PC-9 (cell line): ENCODE results near the gene KLHL35.

Experiments
- EZH2 ChIP-seq: fragments of 200-600 bp; sonication (generic); IDR thresholded peaks from 2 replicates; pipeline ENCODE4 v1.8.0; 2017; ENCODE audit warnings: antibody characterized with exemption, low read depth
- TF ChIP-seq, protein P1 (sequence below): fragments of 200-600 bp; sonication (generic); conservative IDR thresholded peaks from 2 replicates; pipeline ENCODE4 v1.6.1; 2017; ENCODE audit warnings: mixed run types, antibody characterized with exemption, mild to moderate bottlenecking, moderate library complexity

GRCh38 chr11:75434051-75434450 is 1.0 kb upstream of the KLHL35 start:
- TF ChIP-seq, protein P1, sequence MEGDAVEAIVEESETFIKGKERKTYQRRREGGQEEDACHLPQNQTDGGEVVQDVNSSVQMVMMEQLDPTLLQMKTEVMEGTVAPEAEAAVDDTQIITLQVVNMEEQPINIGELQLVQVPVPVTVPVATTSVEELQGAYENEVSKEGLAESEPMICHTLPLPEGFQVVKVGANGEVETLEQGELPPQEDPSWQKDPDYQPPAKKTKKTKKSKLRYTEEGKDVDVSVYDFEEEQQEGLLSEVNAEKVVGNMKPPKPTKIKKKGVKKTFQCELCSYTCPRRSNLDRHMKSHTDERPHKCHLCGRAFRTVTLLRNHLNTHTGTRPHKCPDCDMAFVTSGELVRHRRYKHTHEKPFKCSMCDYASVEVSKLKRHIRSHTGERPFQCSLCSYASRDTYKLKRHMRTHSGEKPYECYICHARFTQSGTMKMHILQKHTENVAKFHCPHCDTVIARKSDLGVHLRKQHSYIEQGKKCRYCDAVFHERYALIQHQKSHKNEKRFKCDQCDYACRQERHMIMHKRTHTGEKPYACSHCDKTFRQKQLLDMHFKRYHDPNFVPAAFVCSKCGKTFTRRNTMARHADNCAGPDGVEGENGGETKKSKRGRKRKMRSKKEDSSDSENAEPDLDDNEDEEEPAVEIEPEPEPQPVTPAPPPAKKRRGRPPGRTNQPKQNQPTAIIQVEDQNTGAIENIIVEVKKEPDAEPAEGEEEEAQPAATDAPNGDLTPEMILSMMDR: no peak
- no peak for TF ChIP-seq EZH2
